CD4-positive, alpha-beta T cell treated with Interleukin-21 for 1 hour (primary cell): Measurements from ENCODE around the gene FRRS1.
"Not testable (repeated sequence)": the region's sequence is repeated elsewhere in the genome, so short reads cannot be mapped to it uniquely, and the experiment has no call there.

Experiments
- DNase-seq: peaks from one replicate; pipeline ENCODE4 v3.0.0-alpha.2; 2020

FRRS1 gene, protein sequence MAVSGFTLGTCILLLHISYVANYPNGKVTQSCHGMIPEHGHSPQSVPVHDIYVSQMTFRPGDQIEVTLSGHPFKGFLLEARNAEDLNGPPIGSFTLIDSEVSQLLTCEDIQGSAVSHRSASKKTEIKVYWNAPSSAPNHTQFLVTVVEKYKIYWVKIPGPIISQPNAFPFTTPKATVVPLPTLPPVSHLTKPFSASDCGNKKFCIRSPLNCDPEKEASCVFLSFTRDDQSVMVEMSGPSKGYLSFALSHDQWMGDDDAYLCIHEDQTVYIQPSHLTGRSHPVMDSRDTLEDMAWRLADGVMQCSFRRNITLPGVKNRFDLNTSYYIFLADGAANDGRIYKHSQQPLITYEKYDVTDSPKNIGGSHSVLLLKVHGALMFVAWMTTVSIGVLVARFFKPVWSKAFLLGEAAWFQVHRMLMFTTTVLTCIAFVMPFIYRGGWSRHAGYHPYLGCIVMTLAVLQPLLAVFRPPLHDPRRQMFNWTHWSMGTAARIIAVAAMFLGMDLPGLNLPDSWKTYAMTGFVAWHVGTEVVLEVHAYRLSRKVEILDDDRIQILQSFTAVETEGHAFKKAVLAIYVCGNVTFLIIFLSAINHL

DNA sequence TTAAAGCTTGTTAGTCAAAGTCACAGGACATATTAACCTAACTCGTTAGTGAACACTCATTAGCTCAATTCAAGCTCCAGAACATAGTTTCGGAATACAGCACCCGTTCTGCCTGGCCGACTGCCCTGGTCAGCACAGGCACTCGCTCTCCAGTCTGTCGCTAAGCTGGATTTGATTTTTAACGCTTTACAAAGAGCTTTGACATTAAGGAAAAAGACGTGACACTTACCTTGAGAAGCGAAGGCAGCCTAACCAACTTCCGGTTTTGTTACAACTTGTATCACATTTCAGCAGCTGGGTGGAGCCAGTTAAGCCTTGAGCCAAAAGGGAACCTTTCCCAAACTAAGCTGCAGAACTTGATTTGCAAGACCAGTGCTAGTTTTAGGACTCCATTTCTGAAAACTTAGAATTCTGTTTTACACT lies at the start of gene FRRS1:
Gene FRRS1, minus strand, starts transcription at position 258 of the 423 bp plus-strand sequence. CDS start 17,867 bp downstream, outside the sequence.
- DNase-seq, result peak; percentile 45

DNA sequence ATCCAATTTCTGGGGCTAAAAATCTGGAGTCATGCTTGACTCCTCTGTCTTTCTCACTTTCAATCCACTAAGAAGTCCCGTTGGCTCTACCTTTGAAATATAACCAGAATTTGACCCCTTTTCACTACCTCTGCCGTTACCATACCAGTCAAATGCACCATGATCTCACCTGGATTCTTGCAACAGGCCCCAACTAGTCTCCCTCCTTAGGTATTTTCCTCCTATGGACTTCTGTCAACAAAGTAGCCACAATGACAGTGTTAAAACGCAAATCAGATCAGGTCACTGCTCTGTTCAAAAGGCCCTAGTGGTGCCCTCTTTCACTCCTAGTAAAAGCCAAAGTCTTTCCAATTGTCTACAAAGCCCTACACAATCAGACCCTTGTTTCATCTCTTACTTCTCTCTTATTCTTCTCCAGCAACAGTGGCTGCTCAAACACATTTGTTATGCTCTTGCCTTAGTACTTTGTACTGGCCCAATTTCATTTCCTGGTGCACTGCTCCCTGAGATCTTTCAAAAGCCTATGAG lies 48.0 kb upstream of the FRRS1 start:
- DNase-seq, result no peak

DNA sequence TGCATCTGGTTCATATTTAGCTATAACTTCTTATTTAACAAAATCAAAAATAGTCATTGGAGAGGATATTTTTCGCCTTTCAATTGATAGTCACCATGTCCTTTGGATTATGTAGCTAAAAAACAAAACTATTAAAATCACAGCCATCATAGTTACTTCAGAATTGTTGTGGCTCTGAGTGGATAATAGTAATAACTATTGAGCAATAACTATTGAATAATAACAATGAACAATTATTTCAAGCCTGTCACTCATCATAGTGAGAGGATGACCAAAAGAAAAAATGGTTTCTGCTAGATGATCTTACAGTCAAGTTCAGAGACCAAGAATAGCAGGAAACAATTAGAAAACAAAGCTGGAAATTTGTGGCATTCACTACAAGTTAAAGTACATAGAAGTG lies 45.3 kb upstream of the FRRS1 start:
- DNase-seq, result no peak

DNA sequence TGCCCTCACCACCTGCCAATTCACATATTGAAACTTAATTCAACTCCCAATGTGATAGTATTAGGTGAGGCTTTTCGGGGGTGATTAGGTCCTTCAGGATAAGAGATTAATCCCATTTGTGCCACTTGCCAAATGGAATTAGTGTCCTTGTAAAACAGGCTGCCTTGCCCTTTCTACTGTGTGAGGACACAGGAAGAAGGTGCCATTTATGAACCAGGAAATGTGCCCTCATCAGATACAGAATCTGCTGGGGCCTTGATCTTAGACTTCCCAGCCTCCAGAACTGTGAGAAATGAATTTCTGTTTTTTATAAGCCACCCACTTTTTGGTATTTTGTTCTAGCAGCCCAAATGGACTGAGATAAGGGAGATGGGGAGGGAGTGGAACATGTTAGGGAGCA lies 44.6 kb upstream of the FRRS1 start:
- no peak for DNase-seq

DNA sequence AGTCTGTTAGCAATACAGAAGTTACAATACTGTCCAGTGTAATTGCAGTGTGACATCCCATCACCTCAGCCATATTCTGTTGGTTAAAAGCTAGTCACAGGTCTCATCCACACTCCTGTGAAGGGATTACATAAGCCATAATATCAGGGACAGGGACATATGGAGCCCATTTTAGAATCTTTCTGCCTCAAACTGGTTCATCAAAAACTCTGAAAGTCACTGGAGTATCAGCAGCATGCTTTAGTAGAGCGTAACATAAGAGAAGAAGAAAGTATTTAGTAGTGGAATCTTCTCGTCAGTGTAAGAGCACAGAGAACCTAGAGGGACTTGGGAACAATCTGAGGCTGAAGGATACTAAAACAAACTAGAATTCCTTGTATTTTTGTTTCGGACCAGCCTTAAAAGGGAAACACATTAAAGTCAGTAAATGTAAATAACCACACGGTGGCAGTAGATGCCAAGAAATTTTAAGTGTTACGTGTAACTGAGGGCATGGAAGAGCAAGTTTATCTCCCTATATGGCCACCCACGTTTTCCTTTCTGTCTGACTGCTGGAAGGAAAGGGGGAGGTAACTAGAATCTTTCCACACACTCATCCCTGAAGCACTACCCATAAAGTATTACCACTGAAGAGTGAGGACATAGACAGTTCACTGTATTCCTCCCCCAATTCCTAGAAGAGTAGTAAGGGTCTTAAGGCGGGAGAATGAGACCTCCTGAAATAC lies 42.1 kb upstream of the FRRS1 start:
- DNase-seq, result peak; percentile 75

DNA sequence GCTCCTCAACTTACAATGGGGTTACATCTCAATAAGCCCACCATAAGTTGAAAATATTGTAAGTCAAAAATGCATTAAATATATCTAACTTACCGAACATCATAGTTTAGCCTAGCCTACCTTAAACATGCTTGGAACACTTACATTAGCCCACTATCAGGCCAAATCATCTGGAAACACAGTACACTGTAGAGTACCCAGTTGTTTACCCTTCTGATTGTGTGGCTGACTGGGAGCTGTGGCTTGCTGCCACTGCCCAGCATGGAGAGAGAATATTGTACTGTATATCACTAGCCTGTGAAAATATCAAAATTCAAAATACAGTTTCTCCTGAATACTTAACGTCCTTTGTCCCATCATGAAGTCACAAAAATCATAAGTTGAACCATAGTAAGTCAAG lies 40.4 kb upstream of the FRRS1 start:
- no peak for DNase-seq

DNA sequence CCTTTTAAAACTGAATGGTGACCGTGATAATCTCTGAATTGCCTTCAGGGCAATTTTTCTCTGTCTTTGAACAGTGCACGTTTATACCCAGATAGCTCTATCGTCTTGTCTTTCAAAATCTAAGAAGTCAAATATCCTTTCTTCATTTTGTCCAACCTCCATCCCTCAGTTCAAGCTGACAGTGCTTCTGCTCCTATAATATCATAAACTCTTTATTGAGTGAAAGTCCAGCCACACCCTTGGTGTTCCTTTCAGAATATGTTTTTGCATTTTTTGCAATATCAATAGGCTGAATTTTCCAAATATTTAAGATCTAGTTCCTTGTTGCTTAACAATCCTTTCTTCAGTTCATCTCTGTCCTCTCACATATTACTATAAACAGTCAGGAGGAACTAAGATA lies 35.1 kb upstream of the FRRS1 start:
- DNase-seq, result no peak

DNA sequence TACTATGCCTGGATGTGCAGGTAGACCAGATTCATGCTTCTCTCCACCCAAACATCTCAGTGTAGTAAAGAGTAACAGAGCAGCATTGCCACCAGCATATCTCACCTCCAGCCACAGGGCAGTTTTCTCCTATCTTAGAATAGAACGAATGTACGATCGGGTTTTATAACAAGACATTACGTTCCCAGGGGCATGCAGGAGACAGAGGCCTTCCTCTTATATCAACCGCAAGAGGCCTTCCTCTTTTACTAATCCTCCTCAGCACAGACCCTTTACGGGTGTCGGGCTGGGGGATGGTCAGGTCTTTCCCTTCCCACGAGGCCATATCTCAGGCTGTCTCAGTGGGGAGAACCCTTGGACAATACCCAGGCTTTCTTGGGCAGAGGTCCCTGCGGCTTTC lies 27.4 kb upstream of the FRRS1 start:
- DNase-seq, result not testable (repeated sequence)

DNA sequence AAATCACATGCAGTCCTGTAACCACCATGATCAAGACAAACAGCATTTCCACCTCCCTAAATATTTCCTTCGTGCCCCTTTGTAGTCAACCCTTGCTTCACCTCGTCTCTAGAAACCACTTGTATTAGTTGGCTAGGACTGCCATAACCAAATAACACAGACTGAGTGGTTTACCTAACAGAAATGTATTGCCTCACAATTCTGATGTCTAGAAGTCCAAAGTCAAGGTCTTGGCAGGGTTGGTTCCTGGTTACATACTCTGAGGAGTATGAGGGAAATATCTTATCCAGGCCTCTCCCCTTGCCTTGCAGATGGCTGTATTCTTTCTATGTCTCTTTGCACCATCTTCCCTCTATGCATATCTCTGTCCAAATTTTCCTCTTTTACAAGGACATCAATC lies 23.3 kb upstream of the FRRS1 start:
- DNase-seq, result no peak

DNA sequence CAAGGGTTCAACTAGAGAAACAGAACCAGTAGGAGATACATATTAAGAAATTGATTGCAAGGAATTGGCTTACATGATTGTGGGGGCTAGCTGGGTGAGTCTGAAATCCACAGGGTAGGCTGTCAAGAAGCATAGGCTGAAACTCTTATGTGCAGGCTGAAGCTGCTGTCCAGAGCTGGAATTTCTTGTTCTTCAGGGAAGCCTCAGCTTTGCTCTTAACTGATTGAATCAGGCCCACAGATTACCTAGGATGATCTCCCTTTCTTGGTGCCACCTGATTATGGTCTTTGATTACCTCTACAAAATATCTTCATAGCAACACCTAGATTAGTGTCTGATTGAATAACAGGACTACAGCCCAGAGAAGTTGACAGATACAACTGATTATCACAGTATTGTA lies 22.5 kb upstream of the FRRS1 start:
- DNase-seq, result no peak

DNA sequence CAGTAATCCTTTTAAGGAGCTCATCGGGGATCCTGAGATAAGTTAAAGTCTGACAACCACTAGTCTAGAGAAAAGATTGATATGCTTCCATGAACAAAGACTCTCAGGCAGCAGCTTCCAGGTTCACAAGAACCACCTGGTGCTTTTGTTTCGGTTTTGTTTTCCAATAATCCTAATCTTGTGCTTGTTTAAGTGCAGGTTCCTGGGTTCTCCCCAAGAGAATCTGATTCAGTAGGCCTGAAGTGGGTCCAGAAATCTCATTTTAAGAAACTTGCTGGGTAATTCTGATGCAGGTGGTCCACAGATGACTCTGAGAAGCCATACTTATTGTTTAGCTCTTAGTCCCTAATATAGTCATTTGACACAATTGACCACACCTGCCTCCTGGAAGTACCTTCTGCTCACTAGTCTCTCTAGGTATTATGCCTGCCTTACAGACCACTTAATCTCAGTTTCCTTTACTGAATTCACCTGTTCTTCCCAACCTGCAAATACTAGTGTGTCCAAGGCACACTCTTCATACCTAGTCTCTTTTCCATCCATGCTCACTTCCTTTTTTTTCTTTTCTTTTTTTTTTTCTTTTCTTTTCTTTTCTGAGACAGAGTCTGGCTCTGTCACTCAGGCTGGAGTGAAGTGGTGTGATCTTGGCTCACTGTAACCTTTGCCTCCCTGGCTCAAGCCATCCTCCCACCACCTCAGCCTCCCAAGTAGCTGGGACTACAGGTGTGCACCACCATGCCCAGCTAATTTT lies 20.5 kb upstream of the FRRS1 start:
- DNase-seq, result no peak

DNA sequence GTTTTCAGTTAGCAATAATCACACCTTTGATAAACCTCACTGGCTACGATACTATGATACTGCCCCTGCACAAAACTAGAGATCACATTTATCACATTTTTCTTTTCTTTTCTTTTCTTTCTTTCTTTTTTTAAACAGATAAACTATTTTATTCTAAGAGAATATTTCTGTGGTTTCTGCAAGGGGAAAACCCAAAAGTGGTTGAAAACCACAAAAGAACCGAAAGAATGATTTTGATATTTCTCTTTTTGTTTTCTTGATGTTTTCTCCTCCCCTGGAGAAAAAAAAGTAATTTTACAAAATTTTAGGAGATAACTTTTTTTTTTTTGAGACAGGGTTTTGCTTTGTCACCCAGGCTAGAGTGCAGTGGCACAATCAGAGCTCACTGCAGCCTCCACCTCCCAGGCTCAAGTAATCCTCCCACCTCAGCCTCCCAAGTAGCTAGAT lies 18.4 kb upstream of the FRRS1 start:
- DNase-seq, result peak; percentile 35

DNA sequence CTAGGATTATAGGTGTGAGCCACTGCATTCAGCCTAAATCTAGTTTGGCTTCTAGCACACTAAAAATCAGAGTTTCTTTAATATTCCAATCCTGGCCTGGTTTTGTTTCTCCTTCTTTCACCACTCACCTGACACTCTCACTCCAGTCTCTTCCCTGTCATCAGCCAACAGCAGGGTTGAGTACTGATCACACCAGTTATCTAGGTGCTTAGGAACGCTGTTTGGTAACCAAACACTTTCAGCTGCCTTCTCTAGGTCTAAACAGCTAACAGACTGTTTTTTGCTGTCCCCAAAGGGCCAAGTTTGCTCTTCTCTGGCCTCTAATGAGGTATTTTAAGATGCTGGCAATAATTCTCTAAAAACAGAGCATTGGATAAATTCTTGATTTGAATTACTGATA lies 17.7 kb upstream of the FRRS1 start:
- no peak for DNase-seq

DNA sequence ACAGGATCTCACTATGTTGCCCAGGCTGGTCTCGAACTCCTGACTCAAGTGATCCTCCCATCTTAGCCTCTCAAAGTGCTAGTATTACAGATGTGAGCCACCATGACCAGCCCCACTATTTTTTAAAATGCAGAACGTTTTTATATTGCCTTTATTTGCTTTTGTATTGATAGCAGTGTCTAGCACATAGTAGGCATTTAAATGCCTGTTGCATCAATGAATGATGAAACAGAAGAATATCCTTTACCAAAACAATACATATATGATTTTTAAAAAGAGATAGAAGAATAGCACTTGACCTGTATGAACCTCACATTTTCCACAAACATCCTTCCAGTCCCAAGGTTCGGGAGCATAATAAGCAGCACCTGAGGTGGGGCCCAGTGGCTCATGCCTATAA lies 16.5 kb upstream of the FRRS1 start:
- DNase-seq, result no peak

DNA sequence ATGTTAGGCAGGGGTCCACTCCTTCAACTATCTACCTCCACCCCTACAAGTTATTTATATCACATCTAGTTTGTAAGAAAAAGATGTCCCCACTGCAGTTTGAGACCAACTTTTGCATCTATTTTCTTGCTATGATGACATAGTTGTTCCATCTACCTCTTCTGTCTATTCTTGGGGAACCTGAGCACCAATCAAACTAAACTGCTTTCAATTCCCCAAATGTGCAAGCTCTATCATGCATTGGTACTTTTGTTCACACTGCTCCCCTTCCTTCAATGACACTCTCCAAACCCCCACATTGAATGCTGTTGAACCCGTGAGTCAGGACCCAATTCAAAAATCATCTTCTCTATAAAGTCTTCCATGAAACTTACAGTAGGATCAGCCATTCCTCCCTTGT lies 16.0 kb upstream of the FRRS1 start:
- DNase-seq, result no peak

DNA sequence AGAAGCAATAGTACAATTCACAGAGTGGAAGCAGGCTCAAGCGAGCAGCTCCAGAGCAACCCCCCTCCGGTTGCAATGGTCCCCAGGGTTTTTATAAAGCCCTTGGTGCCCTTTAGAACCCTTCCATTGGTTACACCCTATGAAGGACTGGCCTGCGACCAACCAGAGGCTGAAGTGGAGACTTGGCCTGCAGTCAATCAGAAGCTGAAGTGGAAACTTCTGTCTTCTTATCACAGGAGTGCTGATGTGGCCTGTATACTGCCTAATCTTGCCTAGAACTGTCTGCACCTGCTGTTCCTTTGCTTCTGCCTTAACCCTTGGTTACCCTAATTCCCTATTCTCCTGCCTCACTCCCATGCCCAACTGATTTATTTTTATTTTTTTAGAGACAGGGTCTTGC lies 15.4 kb upstream of the FRRS1 start:
- DNase-seq, result no peak

DNA sequence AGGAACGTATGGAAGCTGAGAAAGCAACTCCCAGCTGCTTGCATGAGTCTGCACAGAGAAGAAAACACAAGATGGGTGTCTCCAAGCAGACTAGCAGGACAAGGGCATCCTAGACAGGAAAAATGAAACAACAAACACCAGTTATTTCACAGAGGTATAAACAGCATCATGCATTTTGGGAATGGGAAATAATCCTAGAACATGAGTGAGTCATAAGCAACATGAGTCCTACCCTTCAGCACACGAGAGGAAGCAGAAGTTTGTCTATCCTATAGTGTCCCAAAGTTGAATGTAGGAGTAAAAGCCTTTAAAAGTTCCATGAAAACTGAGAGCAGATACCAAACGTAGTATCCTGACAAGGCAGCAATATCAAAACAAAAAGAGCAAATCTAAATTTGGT lies 11.3 kb upstream of the FRRS1 start:
- no peak for DNase-seq

DNA sequence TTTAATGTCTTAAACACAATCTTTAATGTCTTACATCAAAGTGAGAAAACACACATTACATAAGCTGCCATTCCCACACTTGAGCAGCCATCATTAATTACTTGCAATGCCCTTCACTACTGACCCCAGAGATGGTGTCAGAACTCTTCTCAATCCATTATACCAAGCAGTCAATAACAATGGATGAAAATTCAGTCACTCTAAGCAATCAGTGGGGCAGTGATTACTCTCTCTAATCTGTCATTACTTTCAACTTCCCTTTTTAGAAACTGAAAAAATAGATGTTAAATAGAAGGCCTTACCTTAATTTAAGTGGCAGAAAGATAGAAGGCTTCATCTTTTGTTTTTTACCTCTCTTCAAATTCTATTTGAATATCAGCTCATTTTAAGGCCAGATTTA lies 9.7 kb upstream of the FRRS1 start:
- no peak for DNase-seq

DNA sequence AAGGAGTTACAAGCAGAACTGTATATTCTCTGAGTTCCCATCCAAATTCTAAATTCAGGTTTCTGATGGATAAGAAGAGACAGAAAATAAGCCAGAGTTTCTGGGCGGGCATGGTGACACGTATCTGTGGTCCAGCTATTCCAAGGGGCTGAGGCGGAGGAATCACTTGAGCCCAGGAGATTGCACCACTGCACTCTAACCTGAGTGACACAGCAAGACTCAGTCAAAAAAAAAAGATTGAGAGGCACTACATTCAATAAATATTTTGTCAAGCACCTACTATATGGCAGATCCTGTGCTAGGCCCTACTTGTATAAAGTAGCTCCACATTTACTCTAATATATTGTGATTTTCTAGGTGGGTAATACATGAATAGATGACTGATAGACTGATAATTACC lies 6.4 kb upstream of the FRRS1 start:
- no peak for DNase-seq

DNA sequence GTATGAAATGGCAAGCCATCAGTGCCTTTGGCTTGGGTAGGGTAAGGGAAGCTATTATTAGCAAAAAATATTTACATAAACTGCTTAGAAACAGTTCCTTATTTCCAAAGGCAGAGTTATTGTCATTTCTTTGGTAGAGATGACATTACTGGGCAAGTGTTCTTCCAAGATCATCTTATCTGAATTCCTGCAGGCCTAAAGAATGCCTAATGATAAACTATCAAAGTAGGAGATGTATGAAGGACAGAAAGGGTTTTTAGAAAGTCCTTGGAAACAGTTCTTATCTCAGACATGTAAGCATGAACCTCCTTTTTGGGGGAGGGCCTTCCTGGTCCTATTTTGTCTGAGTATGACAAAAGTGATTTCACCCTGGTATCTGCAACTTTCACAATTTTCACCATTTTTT lies 5.1 kb upstream of the FRRS1 start:
- DNase-seq, result no peak

DNA sequence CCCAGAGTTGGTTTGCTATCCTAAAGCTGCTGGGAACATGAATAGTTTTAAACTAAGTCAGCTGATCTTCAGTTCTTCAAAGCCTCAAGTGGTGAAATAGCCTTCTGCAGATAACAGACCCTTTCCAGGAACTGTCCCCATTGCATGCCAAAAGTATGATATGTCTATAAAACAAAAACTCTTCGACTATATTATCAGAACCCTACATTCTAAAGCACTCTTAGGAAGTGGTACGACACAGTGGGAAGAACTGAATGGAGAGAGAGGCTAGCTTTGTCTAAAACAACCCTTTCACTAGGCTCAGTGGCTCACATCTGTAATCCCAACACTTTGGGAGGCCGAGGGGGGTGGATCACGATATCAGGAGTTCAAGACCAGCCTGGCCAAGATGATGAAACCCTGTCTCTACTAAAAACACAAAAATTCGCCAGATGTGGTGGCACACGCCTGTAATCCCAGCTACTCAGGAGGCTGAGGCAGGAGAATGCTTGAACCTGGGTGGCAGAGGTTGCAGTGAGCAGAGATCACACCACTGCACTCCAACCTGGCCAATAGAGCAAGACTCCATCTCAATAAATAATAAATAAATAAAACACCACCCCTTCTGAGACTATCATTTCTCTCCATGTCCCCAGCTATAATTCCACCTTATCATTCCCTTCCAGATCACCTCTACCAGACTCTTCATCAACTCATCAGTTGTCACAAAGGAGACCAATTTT lies 2.2 kb upstream of the FRRS1 start:
- no peak for DNase-seq

DNA sequence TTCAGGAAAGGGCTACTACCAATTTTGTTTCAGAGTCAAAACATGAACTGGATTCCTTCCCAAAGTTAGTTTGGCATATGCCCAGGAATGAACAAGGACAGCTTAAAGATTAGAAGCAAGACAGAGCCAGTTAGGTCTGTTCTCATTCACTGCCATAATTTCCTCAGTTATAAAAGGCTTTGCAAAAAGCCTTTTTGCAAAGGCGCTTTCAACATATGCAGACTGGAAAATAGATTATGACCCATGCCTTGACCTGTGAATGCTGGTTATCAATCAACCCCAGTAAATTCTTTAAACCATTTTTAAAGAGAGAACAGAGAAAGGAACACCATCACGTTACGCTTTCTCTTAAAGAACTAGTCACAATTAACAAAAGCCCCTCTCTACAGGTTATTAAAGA lies 1.7 kb upstream of the FRRS1 start:
- no peak for DNase-seq
